ENCODE measurements around the gene KCNG2.

DNA sequence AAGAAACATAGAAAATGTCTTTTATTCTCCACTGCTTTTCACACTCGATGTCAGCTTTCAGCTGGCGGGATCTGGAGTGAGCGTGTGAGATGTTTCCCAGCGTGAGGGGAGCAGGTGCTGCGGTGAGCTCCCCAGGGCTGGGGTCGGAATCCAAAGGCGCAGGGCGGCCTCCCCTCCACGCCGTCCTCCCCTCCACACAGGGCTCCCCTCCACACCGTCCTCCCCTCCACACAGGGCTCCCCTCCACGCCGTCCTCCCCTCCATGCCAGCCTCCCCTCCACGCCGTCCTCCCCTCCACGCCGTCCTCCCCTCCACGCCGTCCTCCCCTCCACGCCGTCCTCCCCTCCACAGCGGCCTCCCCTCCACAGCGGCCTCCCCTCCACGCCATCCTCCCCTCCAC lies 26.9 kb upstream of the KCNG2 start:
- TF ChIP-seq, protein P1, sequence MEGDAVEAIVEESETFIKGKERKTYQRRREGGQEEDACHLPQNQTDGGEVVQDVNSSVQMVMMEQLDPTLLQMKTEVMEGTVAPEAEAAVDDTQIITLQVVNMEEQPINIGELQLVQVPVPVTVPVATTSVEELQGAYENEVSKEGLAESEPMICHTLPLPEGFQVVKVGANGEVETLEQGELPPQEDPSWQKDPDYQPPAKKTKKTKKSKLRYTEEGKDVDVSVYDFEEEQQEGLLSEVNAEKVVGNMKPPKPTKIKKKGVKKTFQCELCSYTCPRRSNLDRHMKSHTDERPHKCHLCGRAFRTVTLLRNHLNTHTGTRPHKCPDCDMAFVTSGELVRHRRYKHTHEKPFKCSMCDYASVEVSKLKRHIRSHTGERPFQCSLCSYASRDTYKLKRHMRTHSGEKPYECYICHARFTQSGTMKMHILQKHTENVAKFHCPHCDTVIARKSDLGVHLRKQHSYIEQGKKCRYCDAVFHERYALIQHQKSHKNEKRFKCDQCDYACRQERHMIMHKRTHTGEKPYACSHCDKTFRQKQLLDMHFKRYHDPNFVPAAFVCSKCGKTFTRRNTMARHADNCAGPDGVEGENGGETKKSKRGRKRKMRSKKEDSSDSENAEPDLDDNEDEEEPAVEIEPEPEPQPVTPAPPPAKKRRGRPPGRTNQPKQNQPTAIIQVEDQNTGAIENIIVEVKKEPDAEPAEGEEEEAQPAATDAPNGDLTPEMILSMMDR (conservative IDR thresholded peaks at IDR 0.05; ENCODE audit: low read depth, low read length) = no peak
- TF ChIP-seq POLR2A (IDR thresholded peaks at IDR 0.05; ENCODE audit: low read depth, low read length) = no peak
- TF ChIP-seq RAD21 (IDR thresholded peaks at IDR 0.05; ENCODE audit: low read length) = no peak
- TF ChIP-seq FOS (IDR thresholded peaks at IDR 0.05; ENCODE audit: low read depth, low read length) = no peak

All from IMR-90 (cell line).